Activated CD8-positive, alpha-beta T cell treated with anti-CD3 and anti-CD28 coated beads for 36 hours (primary cell): ENCODE measurements around the gene AREL1. TPM values are rescaled to one million over a fixed set of nuclear protein-coding genes. Genes with fewer than 3 reads are reported as not detected.
"Not testable (repeated sequence)": the region's sequence is repeated elsewhere in the genome, so short reads cannot be mapped to it uniquely, and the experiment has no call there.

ENCODE experiments used
- ATAC-seq: fragments of 200-7000 bp; cut with Tn5 transposase; one replicate; pipeline ENCODE4 v1.10.0; 2021; ENCODE audit warnings: mild to moderate bottlenecking, moderate library complexity
- CTCF ChIA-PET: fragments of 350-600 bp; sonication (Branson Sonifier 250); formaldehyde crosslinking; loops from one replicate; lab custom pipeline; 2021; ENCODE audit warnings: antibody characterized with exemption; lab: Charles Lee
- POLR2A ChIA-PET: fragments of 350-600 bp; sonication (Branson Sonifier 250); formaldehyde crosslinking; loops from one replicate; lab custom pipeline; 2021; ENCODE audit warnings: antibody characterized with exemption; lab: Charles Lee
- DNase-seq: peaks from one replicate; pipeline ENCODE4 v3.0.0-alpha.2; 2020
- H3K27ac Mint-ChIP-seq: one replicate; pipeline ENCODE4 v1.8.0; 2021; ENCODE audit warnings: mild to moderate bottlenecking, mixed read lengths
- H3K27me3 Mint-ChIP-seq: one replicate; pipeline ENCODE4 v1.8.0; 2021; ENCODE audit warnings: mixed read lengths
- H3K36me3 Mint-ChIP-seq: one replicate; pipeline ENCODE4 v1.8.0; 2021; ENCODE audit warnings: low read depth, mixed read lengths
- H3K4me1 Mint-ChIP-seq: one replicate; pipeline ENCODE4 v1.8.0; 2021; ENCODE audit warnings: low read depth, mixed read lengths
- H3K4me3 Mint-ChIP-seq: one replicate; pipeline ENCODE4 v1.8.0; 2021; ENCODE audit warnings: mild to moderate bottlenecking, moderate library complexity, mixed read lengths
- H3K9me3 Mint-ChIP-seq: one replicate; pipeline ENCODE4 v1.8.0; 2021; ENCODE audit warnings: mixed read lengths
- CTCF ChIP-seq: fragments of 200-600 bp; IDR thresholded peaks from one replicate; pipeline ENCODE4 v1.8.0; 2022; ENCODE audit warnings: antibody characterized with exemption, mild to moderate bottlenecking
- intact Hi-C: fragments of 100-400 bp; cut with micrococcal nuclease; formaldehyde crosslinking; loops from one replicate; pipeline ENCODE4 v1.10.0; 2022
- total RNA-seq, 2 experiments: library from RNA; stranded (reverse); gene quantifications; one replicate each; pipeline ENCODE4 v1.2.3, GENCODE V29; 2021

Gene AREL1, protein sequence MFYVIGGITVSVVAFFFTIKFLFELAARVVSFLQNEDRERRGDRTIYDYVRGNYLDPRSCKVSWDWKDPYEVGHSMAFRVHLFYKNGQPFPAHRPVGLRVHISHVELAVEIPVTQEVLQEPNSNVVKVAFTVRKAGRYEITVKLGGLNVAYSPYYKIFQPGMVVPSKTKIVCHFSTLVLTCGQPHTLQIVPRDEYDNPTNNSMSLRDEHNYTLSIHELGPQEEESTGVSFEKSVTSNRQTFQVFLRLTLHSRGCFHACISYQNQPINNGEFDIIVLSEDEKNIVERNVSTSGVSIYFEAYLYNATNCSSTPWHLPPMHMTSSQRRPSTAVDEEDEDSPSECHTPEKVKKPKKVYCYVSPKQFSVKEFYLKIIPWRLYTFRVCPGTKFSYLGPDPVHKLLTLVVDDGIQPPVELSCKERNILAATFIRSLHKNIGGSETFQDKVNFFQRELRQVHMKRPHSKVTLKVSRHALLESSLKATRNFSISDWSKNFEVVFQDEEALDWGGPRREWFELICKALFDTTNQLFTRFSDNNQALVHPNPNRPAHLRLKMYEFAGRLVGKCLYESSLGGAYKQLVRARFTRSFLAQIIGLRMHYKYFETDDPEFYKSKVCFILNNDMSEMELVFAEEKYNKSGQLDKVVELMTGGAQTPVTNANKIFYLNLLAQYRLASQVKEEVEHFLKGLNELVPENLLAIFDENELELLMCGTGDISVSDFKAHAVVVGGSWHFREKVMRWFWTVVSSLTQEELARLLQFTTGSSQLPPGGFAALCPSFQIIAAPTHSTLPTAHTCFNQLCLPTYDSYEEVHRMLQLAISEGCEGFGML
- total RNA-seq: 10 to 100 TPM; 26.4 to 28.2 TPM

- Mint-ChIP-seq H3K4me3 (peak within 1 kb of the TSS; percentile 97), H3K4me1 (peaks cover 39% of the 10 kb centered on the region), H3K27me3 (no peaks in the 10 kb centered on the region), H3K27ac (peak within 1 kb of the TSS; percentile 94), H3K36me3 (peaks cover 13% of the 10 kb centered on the region), H3K9me3 (no peaks in the 10 kb centered on the region)
- no peak for TF ChIP-seq CTCF
- intact Hi-C loops: loop anchor here (5.0 kb wide), 2 partner anchors 50 to 95 kb away; partner anchors contain the start of gene YLPM1
- ATAC-seq: peak; percentile 94
- ChIA-PET CTCF (interaction anchor here (0.7 to 2.2 kb wide), 4 partner anchors 50 to 104 kb away, joined by 3 to 9 read pairs (median 4); partner anchors contain the start of gene YLPM1), POLR2A (interaction anchor here (1.1 to 1.9 kb wide), 2 partner anchors 50 to 94 kb away, joined by 3 to 8 read pairs; partner anchors contain the start of gene YLPM1)
- peak; percentile 89 for DNase-seq
These were observed at the start of gene AREL1, which contains the start of gene FCF1 for GRCh38 chr14:74712499-74713394. AREL1 (minus strand) TSS chr14:74713080; CDS start chr14:74685615, 27,465 bp downstream. FCF1 (plus strand) TSS chr14:74713144; CDS start chr14:74713198, 54 bp downstream.

GRCh38 chr14:74758505-74758904 lies 45.6 kb upstream of the AREL1 start:
- CTCF ChIA-PET: interaction anchor here (1.0 to 1.2 kb wide), 3 partner anchors 9 to 147 kb away, joined by 3 to 4 read pairs (median 3); no protein-coding TSS in a partner anchor
- POLR2A ChIA-PET: not testable (repeated sequence)

GRCh38 chr14:74756326-74756725 lies 43.4 kb upstream of the AREL1 start:
- Mint-ChIP-seq H3K27ac (no peak overlapping the region), H3K9me3 (peaks cover 7% of the 10 kb centered on the region), H3K36me3 (peaks cover 5% of the 10 kb centered on the region), H3K4me3 (no peak overlapping the region), H3K27me3 (no peaks in the 10 kb centered on the region), H3K4me1 (peaks cover under 1% of the 10 kb centered on the region)
- POLR2A ChIA-PET: interaction anchor here (0.6 kb wide), 1 partner anchor 153 kb away, joined by 3 read pairs; no protein-coding TSS in a partner anchor
- TF ChIP-seq CTCF: no peak
- intact Hi-C loops: no loop called here
- CTCF ChIA-PET: interaction anchor here (0.6 kb wide), 1 partner anchor 50 kb away, joined by 3 read pairs; no protein-coding TSS in a partner anchor
- ATAC-seq: no peak
- DNase-seq: no peak

More at GRCh38 chr14:74758505-74758904, 45.6 kb upstream of the AREL1 start:
- H3K36me3 Mint-ChIP-seq, DNase-seq, H3K9me3 Mint-ChIP-seq, intact Hi-C loops, ATAC-seq, H3K27ac Mint-ChIP-seq, H3K27me3 Mint-ChIP-seq, H3K4me3 Mint-ChIP-seq: not testable (repeated sequence)
- H3K4me1 Mint-ChIP-seq: peaks cover 12% of the 10 kb centered on the region

DNA sequence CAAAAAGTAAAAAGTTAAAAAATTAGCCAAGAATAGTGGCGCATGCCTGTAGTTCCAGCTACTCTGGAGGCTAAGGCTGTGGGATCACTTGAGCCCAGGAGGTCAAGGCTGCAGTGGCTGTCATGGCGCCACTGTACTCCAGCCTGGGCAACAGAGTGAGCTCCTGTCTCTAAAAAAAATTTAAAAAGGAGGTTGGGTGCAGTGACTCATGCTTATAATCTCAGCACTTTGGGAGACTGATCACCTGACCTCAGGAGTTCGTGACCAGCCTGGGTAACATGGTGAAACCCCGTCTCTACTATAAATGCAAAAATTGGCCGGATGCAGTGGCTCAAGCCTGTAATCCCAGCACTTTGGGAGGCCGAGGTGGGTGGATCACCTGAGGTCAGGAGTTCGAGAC lies 42.0 kb upstream of the AREL1 start:
- intact Hi-C loops: no loop called here
- no peak for DNase-seq
- H3K9me3 Mint-ChIP-seq: peaks cover 7% of the 10 kb centered on the region
- H3K36me3 Mint-ChIP-seq: peaks cover 5% of the 10 kb centered on the region
- ATAC-seq: no peak
- H3K4me3 Mint-ChIP-seq: no peak overlapping the region
- ChIA-PET POLR2A (interaction anchor here (0.6 kb wide), 1 partner anchor 13 kb away, joined by 3 read pairs; no protein-coding TSS in a partner anchor), CTCF (interaction anchor here (1.1 to 1.2 kb wide), 2 partner anchors 8 to 16 kb away, joined by 4 read pairs; partner anchors contain the start of gene YLPM1)
- no peaks in the 10 kb centered on the region for H3K4me1 Mint-ChIP-seq
- no peaks in the 10 kb centered on the region for H3K27me3 Mint-ChIP-seq
- TF ChIP-seq CTCF: no peak
- no peak overlapping the region for H3K27ac Mint-ChIP-seq
